Measurements from ENCODE around the gene HPSE2.

GRCh38 chr10:98644466-98644865, 591.2 kb downstream of the HPSE2 start:
- TF ChIP-seq POLR2AphosphoS5 (IDR thresholded peaks at IDR 0.05; ENCODE audit: low read depth, low read length) (no peak), SIN3A (IDR thresholded peaks at IDR 0.05; ENCODE audit: borderline replicate concordance, insufficient read depth, low read length) (no peak), REST (IDR thresholded peaks at IDR 0.05; ENCODE audit: insufficient read depth in 1 of 2, low read depth in 2 of 2, low read length in 2 of 2) (no peak)

All from PFSK-1 (cell line).